ENCODE results near the gene CT47C1.
A peak's percentile ranks its signal among the peaks of the same experiment; 100 is the strongest.
"Not testable (repeated sequence)": the region's sequence is repeated elsewhere in the genome, so short reads cannot be mapped to it uniquely, and the experiment has no call there.

Gene CT47C1

DNA sequence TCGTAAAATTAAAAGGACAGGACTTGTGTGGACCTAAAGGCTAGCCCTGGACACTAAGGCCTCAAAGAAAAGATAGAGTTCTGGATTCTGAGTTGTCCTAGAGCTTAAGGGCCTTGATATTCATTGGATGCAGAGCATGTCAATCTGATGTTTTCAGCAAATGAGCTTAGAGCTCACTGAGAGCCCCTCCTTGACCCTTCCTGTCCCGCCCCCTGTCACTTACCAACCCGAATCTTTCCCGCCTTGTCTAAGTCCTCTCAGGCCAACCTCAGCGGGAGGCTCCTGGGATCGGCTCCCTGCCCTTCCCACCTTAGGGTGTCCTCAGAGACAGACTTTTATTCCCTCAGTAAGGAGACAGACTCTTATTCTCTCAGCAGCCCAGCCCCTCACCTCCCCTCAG lies at the start of gene CT47C1:
Gene CT47C1, plus strand, starts transcription at position 250 of the 400 bp plus-strand sequence. CDS start 233 bp downstream, outside the sequence.
- DNase-seq (ENCODE audit: low spot score), result no peak

DNA sequence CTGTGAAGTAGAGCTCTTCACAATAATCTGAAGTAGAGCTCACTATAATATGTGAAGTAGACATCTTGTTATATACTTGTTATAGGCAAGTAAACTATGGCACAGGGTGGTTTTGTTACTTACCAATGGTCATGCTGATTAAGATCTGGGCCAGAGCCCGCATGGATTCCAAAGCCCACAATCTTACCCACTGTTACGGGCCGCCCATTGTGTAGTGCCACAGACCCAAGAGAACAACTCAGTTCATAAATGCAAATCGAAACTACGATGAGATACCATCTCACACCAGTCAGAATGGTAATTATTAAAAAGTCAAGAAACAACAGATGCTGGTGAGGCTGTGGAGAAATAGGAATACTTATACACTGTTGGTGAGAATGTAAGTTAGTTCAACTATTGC lies 46.9 kb upstream of the CT47C1 start:
- no peak for DNase-seq (ENCODE audit: low spot score)

DNA sequence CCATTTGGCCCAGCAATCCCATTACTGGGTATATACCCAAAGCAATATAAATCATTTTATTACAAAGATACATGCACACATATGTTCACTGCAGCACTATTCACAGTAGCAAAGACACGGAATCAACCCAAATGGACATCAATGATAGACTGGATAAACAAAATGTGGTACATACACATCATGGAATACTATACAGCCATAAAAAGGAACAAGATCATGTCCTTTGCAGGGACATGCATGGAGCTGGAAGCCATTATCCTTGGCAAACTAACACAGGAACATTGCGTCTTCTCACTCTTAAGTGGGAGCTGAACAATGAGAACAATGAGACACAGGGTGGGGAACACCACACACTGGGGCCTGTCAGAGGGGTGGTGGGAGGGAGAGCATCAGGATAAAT lies 46.4 kb upstream of the CT47C1 start:
- not testable (repeated sequence) for DNase-seq (ENCODE audit: low spot score)

DNA sequence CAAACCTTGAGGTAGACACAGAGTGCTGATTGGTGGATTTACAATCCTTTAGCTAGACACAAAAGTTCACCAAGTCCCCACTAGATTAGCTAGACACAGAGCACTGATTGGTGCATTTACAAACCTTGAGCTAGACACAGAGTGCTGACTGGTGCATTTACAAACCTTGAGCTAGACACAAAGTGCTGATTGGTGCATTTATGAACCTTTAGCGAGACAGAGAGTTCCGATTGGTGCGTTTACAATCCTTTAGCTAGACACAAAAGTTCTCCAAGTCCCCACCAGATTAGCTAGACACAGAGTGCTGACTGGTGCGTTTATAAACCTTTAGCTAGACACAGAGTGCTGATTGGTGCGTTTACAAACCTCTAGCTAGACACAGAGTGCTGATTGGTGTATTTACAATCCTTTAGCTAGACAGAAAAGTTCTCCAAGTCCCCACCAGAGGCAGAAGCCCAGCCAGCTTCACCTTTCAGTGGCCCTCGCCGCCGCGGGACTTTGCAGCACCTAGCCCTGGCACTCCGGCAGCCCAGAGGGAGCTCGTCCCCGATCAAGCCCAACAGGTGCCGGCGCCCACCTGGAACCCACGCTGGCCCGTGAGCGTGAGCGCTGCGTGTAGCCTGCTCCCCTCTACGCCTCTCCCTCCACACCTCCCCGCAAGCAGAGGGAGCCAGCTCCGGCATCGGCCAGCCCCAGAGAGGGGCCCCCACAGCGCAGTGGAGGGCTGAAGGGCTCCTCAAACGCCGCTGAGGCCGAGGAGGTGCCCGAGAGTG lies 44.6 kb upstream of the CT47C1 start:
- DNase-seq (ENCODE audit: low spot score), result not testable (repeated sequence)

DNA sequence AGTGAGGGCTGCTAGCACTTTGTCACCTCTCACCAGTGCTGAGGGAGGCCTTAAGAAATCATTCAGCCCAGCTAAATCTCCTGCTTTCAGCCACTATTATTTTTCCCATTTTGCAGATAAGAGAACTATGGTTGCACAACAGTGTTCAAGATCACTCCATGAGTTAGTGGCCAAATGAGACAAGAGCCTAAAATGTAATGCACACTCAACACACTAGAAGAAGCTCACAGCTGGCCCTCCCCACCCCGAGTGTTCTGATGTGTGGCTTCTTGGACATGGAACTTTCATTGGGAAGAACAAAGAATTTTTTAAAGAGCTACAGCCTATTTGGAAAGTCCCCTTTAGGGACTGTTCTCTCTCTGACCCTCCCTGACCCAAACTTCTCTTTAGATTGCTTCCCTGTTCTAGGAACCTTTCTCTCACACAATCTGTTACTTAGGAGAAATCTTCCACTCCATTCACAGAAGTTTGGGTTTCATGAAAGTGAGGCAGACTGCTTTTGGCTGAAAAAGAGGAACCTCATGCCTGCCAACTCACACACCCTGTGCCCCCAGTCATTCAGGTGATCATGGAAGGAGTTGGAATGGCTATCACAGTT lies 44.0 kb upstream of the CT47C1 start:
- no peak for DNase-seq (ENCODE audit: low spot score)

DNA sequence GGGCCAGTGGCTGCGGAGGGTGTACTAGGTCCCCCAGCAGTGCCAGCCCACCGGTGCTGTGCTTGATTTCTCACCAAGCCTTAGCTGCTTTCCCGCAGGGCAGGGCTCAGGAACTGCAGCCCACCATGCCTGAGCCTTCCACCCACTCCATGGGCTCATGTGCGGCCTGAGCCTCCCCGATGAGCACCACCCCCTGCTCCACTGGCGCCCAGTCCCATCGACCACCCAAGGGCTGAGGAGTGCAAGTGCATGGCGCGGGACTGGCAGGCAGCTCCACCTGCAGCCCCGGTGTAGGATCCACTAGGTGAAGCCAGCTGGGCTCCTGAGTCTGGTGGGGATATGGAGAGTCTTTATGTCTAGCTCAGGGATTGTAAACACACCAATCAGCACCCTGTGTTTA lies 43.1 kb upstream of the CT47C1 start:
- DNase-seq (ENCODE audit: low spot score), result not testable (repeated sequence)

DNA sequence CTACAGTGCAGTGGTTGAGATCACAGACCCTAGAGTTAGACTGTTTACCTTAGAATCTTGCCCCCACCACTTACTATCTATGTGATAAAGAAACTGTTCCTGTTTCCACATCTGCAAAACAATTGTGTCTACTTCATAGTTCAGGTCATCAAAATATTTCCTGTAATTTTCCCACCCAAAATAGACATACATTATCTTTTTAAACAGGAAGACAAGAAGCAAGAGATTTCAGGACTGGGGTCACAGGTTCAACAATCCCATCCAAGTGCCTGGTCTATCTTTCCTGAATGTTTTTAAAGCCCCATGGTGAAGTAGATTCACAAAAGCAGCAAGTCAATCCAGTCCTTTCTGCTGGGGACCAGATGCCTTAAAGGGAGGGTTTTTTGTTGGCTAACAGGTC lies 41.8 kb upstream of the CT47C1 start:
- DNase-seq (ENCODE audit: low spot score), result no peak

DNA sequence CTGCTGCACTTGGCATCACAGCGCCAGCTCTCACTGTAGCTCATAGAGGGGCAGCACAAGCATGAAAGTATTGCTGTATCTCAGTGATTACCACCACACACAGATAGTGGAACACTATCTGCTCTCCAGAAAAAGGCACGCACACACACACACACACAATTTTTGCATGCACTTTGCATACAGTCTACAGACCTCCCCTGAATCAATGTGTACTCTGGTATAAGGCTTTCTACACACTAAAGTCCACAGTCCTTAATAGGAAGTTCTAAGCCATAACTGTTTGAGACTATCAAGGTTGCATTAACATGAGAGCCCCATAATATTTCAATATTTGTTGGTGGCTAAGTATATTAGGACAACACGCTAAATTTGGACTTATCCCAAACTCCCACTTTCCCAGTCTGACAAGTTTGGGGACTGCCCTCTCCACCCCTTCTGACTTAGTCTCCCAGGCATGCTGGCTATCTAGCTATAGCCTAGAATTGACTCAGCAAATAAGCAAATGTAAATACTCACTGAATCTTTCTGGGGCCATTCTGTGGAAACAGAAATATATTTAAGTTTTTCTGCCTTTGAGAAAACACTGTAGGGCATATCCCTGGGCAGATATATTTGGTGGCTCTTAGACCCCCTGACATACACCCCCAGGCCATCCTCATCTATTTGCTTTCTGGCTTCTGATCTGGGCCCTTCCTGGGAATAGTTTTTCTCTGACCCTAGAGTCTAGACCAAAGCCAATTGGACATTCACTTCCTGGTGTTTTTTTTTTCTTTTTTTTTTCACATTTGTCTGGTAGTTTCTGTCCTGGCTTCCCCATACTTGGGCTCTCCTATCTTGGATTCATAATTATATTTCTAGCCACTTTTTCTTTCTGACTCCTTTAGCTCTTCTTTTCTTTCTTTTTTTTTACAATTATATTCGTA lies 36.4 kb upstream of the CT47C1 start:
- DNase-seq (ENCODE audit: low spot score), result no peak

DNA sequence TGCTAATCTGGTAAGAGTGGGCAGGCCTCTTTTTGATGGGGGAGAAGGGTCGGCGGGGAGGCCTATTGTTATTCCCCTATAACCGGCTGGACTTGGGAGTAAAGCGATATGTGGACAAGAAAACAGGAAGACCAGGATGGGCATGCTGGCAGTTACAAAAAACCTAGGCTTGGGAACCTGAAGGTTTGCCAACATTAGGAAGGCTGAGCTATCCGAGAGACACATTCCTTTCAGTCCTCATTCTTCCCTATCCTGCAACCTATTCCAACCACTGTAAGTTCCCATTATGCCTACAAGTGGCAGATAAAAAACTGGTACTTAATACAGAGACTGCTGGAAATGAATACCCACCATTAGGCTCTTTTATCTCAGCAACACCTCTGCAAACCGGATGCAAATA lies 32.4 kb upstream of the CT47C1 start:
- DNase-seq (ENCODE audit: low spot score), result no peak

DNA sequence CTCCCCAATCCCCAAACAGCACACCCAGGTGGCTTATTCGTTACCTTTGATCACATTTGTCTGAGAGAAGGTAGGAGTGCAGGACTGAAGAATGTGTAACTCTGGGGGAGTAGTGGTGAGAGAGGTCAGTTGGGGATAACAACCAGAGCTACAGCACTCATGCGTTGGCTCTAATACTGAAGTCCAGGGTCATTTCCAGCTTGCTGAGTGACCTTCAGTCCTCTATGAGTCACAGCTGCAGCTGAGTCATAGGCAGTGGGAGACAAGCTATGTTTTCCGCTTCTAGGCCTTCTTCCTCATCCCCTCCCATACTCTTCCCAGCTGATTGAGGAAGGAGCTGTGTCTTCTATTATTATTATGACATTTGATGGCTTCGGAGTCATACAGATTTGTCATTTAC lies 31.6 kb upstream of the CT47C1 start:
- no peak for DNase-seq (ENCODE audit: low spot score)

DNA sequence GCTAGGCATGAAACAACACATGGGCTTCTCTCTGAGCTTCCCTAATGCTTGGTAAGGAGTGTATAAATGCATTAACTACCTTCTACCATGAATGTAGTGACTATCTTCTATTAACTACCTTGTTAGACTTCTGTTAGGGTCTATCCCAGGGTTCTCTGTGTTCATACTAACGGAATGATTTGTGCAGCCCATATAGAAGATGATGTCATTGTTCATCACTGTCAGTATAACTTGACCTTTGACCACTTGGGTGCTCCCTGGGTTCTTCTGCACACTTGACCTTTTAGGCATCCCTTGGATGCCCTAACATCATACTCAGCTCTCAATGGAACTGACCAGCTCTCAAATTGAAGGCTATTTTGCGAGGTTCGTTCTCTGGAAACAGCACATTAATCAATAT lies 30.8 kb upstream of the CT47C1 start:
- no peak for DNase-seq (ENCODE audit: low spot score)

DNA sequence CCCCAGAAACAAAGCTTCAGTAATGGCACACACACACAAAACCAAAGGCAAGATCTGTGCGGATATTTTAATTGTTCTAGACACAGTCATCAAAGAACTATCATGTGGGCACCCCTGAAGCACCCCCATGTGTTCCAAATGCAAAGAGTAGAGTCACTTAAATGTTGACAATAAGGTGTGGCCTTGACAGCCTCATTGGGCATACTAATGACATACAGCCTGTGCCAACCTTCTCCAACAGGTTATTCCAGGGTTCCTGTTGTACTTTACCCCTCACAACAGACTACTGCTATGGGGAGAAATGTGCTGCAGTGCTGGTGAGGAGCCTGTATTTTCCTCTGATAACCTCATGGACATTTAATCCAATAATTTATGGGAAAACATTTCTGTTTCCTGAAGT lies 29.8 kb upstream of the CT47C1 start:
- DNase-seq (ENCODE audit: low spot score), result no peak

DNA sequence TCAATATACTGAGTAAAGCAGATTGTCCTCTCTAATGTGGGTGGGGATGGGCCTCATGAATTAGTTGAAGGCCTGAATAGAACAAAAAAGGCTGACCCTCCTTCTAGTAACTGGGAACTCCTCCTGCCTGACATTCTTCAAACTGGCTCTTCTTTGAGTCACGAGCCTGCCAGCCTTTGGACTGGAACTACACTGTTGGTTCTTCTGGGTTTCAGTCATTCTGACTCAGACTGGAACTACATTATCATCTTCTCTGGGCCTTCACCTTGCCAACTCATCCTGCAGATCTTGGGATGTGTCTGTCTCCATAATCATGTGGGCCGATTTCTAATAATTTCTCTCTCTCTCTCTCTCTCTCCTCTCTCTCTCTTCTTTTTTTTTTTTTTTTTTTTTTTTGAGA lies 26.9 kb upstream of the CT47C1 start:
- DNase-seq (ENCODE audit: low spot score), result no peak

DNA sequence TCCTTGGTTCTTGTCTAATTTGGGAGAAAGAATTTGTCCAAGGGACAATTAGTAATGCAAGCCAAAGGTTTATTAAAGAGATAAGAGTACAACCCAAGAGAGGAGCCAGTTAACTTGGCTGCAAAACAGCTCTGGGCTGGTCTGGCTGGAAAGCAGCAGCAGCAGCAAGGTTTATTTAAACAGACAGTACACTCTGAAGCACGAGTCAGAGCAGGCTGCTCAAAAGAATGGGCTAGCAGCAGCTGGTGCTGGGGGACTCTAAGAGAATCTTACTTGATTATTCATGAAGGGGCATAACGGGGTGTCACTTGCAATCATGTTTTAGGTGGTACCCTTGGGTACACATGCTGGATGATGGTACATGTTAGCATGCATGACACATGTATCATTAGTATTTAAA lies 17.1 kb upstream of the CT47C1 start:
- DNase-seq (ENCODE audit: low spot score), result no peak

DNA sequence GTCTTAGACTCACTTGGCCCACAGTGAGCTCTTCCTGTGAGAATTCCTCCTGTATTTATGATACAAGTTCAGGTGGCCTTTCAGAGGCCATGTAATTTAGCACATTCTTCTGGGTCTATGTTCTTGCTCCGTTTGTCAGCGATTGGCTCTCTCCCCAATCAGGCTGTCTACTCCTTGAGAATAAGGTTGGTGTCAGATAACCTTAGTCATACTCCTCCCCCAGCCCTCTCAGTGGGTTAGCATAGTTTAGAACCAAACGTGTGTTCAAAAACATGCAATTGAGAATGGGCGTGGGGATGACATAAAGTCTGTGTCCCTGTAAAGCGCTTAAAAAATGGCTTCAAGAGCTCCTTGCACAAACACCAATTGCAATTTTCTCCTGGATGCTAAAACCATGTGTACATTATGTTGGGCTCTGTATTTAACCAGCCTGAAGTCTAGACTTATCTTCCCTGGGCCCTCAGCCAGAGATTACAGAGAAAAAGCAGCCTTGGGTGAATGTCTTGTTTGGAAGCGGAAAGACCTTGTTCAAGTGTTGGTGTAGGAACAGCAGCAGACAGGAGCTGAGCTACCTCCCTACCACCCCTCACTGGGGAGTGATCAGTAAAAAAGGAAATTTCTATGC lies 9.9 kb upstream of the CT47C1 start:
- no peak for DNase-seq (ENCODE audit: low spot score)

DNA sequence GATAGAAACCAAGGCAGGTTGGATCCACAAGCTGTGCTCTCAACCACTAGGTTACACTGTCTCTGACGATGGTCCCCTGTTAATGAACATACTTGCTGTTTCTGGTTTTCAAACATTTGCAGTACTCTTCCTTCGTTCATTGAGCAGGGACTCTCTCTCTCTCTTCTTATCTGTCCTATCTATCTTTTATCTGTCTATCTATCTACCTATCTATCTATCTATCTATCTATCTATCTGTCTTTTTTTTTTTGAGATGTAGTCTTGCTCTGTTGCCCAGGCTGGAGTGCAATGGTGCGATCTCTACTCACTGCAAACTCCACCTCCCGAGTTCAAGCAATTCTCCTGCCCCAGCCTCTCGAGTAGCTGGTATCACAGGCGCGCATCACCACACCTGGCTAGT lies 9.4 kb upstream of the CT47C1 start:
- no peak for DNase-seq (ENCODE audit: low spot score)

DNA sequence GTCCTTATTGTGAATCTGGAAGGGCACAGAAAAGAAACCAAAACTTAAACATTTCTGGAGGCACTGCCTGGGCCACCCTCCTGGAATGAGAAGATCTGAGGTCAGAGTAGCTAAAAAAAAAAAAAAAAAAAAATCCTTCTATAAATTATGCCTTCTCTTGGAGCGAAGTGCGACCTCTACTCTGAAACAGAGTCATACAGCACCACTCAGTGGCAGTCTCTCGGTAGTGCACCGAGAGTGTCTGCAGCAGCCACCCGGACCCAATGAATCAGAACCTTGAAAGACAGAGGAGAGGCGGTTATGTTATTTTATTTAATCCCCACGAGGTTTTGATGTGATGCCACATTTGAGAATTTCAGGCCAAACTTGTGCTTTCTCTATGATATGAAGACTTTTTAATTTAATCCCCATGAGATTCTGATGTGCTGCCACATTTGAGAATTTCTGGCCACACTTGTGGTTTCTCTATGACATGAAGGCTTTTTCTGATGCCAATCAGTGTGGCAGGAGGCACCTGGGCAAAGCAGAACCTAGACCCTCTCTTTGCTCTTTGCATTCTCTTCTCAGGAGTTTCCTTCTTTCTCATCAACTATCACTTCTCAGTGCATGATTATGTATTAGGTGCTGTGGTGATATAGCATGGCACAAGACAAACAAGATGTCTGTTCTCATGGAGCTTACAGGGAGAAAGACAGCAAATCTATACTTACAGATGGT lies 5.6 kb upstream of the CT47C1 start:
- peak; percentile 57 for DNase-seq (ENCODE audit: low spot score)

DNA sequence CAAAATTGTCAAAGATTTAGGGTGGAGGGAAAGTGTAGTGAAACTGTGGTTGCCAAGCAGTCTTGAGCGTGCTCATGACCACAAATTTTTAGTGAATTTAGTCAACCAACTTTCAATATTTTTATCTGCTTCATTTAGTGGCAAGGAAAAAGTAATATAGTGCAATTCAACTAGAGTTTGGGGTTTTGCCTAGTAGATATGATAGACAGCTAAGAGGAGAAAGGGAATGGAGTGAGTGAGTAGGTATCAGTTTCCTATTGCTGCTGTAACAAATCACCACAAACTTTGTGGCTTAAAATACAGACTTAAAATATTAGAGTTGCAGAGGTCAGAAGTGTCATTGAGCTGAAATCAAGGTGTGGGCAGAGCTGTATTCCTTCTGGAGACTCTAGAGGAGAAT lies 3.7 kb upstream of the CT47C1 start:
- DNase-seq (ENCODE audit: low spot score), result no peak

DNA sequence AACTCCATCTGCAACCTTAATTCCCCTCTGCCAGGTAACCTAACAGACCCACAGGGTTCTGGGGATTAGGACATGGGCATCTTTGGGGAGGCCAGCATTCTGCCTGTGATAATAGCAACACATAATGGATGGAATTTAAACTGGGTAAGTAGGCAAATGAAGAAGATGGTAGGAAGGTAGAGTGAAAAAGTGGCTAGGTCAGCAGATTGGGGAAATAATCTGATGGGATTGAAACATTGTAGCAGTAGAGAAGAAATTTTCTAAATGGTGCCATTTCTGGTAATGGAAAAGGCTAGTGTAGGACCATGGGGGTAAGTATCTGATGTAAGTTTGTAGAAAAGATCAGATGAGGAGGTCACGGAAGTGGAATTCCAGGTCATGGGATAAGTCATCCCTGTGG lies 3.0 kb upstream of the CT47C1 start:
- DNase-seq (ENCODE audit: low spot score), result no peak

DNA sequence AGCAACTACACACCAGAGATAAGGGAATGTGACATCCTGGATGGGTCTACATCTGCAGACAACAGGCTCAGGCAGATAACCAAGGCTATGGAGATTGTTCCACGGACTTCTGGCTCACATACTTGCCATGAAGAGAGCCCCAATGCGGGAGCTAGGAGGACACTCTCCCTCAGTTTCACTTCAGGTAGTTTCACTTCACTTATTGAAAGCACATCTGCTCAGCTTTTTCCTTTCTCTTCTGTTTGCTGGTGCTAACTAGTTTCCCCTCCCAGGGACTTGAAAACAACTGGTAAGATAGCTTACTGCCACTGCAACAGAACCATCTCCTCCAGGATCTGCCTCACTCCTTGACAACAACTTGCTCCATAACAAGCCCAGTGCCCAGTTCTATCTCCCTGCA lies 1.4 kb upstream of the CT47C1 start:
- DNase-seq (ENCODE audit: low spot score), result no peak

DNA sequence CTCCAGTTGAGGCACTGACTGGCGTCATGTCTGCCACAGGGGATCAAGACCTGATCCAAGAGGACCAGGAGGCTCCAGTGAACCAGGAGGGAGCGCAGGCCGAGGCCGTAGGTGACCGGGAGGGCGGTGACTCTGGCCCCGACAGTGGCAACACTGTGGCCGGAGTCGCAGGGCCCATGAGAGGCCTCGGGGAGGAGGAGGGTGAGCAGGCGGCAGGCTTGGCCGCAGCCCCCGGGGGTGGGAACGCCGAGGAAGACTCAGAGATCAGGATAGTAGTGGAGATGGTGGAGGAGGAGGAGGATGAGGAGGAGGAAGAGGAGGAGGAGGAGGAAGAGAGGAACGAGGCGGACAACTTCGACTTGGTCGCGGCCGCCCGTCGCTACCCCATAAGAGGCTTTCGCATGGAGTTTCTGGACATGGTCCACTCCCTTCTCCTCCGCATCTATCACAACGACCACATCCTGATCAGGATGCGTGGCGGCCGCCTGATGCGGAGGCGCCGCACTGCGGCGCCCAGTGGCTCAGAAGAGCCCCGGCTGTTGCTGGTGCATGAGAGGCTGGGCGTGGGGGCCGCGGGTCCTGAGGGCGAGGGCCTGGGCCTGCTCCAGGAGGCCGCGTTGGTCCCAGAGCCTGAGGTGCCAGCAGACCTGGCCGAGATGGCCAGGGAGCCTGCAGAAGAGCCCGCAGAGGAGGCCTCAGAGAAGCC lies 560 bp downstream of the CT47C1 start:
- DNase-seq (ENCODE audit: low spot score), result no peak
